Nucleus accumbens (tissue), 56 donors: ENCODE measurements around the gene TTI1.
"Not testable (repeated sequence)": the region's sequence is repeated elsewhere in the genome, so short reads cannot be mapped to it uniquely, and the experiment has no call there.

Source experiments
- DNase-seq, 56 donors: peaks; one replicate each; lab custom pipeline; 2025; lab: John Stamatoyannopoulos, UW

The TTI1 gene

GRCh38 chr20:38013887-38014286 is 19.4 kb downstream of the TTI1 start:
- DNase-seq, result no peak

- DNase-seq, result no peak
These were observed 20.9 kb downstream of the TTI1 start for GRCh38 chr20:38012332-38012731.

DNA sequence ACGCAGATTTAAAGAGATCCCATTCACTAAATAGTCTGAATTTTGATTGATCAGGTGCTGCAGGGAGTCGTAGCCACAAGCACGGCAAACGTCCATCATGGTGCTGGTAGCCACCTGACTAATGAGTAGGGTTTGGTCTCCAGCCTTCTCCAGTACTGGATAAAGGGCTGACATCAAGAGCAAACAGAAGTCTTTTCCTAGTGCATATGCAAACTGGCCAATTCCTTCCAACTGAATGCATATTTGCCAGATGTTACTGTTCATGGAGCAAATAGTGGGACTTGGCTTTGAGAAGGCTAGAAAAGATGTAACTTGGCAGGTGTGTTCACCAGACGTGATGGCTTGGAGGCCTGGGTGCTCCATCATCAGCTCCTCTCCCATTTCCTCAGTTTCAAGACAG is 21.6 kb downstream of the TTI1 start:
- DNase-seq, result no peak

DNA sequence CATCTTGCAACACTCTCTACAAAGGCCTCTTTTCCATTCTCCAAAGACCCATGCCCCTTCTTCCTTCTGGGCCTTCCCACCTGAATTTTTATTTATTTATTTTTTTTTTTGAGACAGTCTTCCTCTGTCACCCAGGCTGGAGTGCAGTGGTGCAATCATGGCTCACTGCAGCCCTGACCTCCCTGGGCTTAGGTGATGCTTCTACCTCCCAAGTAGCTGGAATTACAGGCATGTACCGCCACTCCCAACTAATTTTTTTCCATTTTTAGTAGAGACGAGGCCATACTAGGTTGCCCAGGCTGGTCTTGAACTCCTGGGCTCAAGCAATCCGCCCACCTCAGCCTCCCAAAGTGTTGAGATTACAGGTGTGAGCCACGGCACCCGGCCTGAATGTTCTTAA is 23.8 kb downstream of the TTI1 start:
- DNase-seq, result not testable (repeated sequence)

GRCh38 chr20:38008233-38008944 is 24.9 kb downstream of the TTI1 start:
- DNase-seq, result no peak

DNA sequence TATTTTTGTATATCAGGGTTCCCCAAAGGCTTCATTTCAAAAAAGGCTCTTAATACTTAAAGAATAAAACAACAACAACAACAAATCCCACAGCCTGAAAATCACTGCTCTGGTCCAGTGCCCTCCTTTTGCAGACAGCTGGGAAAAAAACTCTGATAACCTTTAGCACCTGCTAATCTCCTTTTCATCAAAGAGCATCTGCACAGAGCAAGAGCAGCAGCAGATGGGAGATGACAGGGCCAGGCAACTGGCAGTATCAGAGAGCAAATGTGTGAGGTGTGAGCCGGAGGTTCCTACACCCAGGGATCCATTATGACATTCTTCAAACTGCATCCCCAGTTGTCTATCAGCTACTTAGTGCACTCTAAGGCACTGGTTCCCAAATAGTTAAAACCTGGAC is 25.7 kb downstream of the TTI1 start:
- no peak for DNase-seq

- DNase-seq, result no peak
These were observed 27.4 kb downstream of the TTI1 start for GRCh38 chr20:38005903-38006302.

- DNase-seq, result no peak
These were observed 28.8 kb downstream of the TTI1 start for GRCh38 chr20:38004416-38004815.

GRCh38 chr20:38002422-38002821 is 30.8 kb downstream of the TTI1 start:
- no peak for DNase-seq

GRCh38 chr20:38001981-38002380 is 31.3 kb downstream of the TTI1 start:
- DNase-seq, result no peak

GRCh38 chr20:38001173-38001875 is 31.9 kb downstream of the TTI1 start:
- DNase-seq, result no peak

- DNase-seq, result no peak
These were observed 33.0 kb downstream of the TTI1 start for GRCh38 chr20:38000293-38000692.

DNA sequence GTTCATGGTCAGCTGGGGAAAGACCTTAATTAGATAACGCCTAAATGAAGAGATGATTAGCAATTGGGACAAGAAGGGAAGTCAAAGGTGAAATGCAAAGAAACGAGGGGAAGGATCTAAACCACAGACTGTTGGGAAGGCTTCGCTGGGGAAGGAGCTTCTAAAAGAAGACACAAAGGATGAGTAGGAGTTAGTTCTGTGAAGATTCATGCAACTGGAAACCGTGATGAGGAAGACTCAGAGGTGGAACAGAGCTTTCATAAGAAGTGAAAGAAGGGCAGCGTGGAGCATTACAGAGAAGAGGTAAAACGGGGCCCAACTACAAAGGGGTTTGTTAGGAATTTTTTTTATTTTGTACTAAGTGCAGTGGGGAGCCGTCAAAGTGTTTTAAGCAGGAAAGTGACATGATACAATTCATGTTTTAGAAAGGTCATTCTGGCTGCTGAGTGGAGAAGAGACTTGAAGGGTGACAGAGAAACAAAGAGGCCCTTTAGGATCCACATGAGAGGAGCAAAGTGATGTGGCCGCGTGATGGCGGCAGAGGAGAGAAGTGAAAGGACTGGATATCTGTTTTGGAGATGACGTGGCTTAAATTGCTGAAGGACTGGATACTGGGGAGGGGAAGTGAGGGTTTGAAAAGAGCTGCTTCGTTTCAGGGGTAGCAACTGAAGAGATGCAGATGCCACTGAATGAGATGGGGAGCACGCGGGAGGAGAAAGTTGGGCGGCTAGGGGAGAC is 33.6 kb downstream of the TTI1 start:
- peak in 36 of 56 donors; percentile 6 to 76 (median 40) for DNase-seq

- DNase-seq, result peak in 1 of 56 donors; percentile 8
These were observed 35.7 kb downstream of the TTI1 start for GRCh38 chr20:37997516-37997915.

GRCh38 chr20:37995856-37996605 is 37.2 kb downstream of the TTI1 start:
- DNase-seq, result no peak

DNA sequence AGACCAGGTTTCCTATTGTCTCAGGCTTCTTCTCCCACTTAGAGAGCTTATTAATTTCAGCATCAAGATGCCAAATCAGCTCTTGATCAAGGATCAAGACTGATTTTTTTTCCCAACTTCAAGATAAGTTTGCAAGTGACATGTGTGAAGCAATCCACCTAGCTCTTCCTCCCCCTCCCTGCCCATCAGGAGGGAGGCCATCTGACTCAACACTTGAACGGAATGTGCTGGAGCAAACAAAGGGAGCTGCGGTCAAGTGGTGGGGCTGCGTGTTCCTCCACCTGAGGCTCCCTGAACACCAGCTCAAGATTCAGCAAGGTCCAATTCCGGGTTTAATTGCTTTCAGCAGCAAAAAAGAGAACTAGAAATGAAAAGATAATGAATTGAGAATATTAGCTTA is 38.7 kb downstream of the TTI1 start:
- no peak for DNase-seq

DNA sequence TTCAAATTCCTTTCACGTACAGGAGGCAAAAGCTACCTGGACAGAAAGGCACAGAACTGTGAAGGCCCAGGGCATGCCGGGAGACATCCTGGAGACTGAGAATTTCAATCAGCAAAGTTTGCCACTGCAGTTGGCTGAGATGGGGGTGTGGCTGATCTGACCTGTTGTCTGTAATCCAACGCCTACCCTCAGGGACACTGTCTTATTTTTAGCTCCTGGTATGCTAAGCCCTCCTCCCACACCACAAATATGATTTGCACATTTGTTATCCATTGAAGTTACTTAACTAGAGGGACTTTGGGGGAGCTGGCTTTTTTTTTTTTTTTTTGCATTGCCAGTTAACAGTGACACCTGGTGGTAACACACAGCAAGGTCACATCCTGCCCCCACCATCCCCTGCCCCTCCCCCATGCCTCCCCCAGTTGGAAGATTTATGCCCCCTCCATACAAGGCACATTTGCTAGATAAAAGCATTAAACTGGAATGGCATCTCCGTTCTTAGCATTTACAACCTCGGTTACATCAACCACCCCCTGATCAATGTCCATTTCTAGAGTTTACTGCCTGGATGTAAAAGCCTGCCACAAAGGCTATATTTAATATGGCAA is 40.4 kb downstream of the TTI1 start:
- DNase-seq, result peak in 2 of 56 donors; percentile 8 to 25

DNA sequence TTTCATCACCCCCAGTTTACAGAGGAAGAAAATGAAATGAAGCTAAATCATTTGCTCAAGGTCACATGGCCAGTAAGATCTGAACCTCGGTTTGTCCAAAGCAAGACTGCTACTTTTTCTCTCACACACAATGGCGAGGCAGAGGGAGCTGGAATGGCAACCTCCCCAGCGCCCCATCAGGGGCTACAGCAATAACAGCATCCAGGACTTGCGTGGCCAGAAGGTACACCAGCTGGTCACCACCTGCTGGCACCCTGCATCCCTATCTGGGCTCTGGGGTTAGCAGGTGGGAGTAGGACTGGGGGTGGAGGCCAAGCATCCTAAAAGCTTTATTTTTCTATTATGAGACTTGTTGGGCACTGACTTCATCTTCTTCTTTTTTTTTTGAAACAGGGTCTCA is 41.3 kb downstream of the TTI1 start:
- no peak for DNase-seq

DNA sequence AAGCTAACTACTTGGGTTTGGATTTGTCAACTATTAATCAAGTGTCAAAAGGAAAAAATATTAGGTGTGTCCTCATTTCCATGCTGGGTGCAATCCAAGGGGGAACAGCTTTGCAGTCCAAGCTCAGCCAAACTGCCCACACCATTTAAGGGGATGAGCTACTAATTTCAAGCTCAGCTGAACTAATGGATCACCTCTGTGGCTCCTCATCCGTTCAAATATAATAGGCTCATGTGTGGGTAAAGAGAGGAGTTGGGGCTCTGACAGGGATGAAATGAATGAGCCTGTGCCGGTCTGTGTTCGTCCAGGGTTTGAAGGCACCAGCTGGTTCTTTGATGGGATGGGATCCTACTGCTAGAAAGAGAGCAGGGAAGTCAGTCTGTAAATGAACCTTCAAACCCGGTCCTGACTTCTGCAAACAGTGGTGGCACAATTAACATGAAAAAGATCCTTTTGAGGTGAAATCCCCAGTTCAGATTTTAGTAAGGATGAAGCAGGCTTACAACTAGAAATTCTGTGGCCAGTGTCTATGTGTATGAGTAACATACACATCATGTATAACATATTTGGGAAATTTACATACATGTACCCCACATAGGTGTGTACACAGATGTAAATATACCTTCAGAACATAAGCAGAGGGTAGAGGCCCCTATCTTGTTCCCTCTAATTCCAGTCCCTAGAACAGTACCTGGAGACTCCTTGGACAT is 41.9 kb downstream of the TTI1 start:
- DNase-seq, result no peak
